Left kidney (tissue), 2 donors: ENCODE measurements around the gene PADI2. TPM values are rescaled to one million over a fixed set of nuclear protein-coding genes. Genes with fewer than 3 reads are reported as not detected.

Experiments used
- DNase-seq: peaks from one replicate; pipeline ENCODE4 v3.0.0-alpha.2; 2013
- polyA plus RNA-seq: library from polyadenylated mRNA; unstranded; fragments of 120-200 nt; gene quantifications from one replicate; pipeline ENCODE4 v1.2.1, GENCODE V29; 2013; ENCODE audit not compliant: insufficient read length

PADI2 gene
- polyA plus RNA-seq, 1 donor, result 2.7 TPM

DNA sequence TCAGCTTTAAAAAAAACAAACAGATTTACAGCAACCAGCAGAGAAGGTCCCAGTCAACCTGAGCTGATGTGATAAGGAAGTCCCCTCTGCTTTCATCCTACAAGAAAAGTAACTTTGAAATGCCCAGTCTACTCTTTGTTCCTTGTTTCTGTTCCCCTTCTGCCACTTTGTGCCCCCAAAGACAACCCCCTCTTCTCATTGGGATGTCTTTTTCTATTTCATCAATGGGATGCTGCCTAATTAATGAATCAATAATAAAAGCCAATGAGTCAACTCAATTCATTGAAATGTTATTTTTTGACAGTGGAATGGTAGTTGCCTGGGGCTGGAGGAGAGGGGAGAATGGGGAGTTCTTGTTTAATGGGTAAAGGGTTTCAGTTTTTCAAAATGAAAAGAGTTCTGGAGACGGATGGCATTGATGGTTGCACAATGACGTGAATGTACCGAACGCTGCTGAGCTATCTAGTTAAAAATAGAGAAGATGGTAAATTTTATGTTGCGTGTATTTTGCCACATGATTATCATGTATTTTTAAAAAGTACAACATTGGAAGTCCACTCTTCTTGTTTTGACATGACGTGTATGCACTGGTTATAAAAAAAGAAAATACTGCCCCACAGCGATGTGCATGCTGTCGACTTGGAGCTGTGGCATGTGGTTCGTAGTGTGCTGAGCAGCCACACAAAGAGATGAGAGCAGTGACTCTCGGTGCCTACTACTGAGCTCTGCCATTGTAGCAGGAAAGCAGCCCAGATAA lies 22.4 kb upstream of the PADI2 start:
- DNase-seq, result no peak

DNA sequence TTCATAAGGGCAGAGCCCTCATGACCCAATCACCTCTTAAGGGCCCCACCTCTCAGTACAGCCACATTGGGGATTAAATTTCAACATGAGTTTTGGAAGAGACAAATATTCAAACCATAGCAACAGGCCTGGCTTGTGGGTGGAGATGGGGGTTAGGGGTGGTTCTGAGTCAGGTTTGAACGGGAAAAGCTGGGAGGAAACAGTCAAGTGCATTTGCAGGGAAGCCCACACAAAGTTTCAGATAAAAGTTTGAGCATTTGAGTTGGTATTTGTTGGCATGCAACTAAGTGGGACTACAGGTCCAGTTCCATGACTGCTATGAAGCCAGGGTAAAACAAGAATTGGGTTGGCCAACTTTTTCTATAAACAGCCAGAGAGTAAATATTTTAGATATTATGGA lies 21.0 kb upstream of the PADI2 start:
- no peak for DNase-seq

DNA sequence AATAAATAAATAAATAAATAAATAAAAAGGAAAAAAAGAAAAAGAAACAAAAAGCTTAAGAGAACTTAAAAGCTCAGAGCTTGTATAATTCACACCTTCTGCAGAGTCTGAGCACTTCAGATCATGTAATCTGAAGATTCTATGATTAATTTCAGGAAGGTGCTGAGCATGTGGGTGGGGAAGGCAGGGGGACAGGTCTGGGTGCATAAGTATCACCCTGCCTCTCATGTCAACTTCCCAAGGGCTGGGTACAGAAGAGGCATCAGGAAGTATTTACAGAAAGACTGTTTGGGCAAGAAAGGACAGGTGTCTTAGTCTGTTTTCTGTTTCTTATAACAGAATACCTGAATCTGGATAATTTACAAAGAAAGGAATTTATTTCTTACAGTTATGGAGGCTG lies 20.4 kb upstream of the PADI2 start:
- DNase-seq, result no peak

DNA sequence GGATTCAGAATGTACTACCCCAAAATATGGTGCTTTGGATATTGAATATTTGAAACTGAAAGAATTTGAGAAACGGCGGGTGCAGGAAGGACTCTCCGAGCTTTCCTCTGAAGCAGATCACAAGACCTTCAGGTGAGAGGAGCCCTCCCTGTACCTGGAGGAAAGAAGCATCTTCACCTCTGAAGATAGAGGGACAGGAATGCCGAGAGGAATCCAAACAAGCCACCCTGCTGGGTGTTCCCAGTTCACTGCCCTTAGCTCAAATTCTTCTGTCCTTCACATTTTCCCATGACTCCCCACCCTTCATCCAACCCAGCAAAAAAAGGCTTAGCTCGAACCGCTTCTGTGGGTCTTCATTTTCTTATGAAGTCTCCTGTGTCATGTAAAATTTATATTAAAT lies 18.2 kb upstream of the PADI2 start:
- no peak for DNase-seq

DNA sequence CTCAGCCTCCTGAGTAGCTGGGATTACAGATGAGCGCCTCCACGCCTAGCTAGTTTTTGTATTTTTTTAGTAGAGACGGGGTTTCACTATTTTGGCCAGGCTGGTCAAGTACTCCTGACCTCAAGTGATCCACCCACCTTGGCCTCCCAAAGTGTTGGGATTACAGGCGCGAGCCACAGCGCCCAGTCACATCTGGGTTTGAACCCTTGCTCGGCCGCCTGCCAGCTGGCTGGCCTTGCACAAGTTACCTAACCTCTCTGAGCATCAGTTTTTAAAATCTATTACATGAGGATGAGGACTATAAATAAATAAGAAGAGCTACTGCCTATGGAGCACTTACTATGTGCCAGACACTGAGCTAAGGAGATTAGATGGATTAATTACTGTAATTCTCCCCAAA lies 17.7 kb upstream of the PADI2 start:
- no peak for DNase-seq

DNA sequence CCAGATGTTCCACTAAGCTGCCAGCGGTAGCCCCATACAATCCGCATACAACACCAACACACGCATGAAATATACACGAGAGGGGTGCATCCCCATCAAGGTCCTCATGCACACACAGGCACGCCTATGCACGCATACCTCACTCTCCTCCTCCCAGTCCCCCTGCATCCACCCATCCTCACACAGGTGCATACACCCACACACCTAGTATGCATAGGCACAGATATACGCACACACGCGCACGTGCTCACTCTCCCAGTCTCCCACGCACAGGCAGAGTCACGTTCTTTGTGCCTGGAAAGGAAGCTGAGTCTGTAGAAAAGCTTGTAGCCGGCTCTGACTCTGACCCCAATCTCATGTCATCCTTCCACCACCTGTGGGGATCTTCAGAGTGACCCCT lies 16.9 kb upstream of the PADI2 start:
- no peak for DNase-seq

DNA sequence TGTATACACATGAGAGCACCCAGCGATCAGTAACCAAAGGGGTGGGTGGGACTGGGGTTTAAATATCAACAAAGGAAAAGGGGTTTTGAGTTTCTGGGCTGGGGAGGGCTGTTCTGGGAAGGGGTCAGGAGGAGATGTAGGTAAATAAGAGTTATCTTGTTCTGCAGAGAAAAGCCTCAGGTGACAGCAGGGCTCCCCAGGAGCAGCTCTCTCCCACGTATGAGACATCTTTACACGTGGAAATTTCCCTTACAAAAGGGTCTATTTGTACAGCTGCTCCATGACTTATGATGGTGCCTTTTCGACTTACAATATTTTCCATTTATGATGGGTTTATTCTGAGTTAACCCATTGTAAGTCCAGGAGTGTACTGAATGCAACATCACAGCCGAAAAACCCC lies 16.3 kb upstream of the PADI2 start:
- DNase-seq, result no peak

DNA sequence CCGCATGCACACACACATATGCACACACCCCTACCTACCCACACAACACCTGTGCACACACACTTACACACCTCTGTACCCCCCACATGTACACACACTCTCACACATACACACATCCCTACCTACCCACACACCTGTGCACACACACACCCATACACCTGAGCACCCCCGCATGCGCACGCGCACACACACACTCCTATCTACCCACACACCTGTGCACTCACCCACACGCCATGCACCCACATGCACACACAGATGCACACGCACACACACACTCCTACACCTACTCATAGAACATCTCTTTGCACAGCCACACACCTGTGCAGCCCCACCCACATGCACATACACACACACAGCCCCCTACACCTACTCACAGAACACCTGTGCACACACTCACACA lies 15.5 kb upstream of the PADI2 start:
- DNase-seq, result no peak

DNA sequence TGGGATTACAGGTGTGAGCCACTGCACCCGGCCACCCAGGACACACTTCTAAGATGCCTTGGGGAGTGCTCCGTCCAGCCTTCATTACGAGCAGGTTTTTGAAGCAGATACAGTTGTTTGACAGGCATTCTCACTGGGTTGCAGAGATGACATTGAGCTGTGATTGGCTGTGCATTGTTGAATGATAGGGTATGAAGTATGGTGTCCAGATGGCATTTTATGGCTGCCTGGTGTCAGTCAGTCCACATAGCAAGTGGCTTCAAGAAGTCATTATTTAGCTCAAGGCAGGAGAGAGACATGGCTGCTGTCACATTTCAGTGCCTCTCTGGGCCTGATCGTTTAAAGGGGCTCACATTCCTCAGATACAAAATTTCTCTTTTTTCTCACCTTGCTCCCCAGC lies 14.8 kb upstream of the PADI2 start:
- no peak for DNase-seq

DNA sequence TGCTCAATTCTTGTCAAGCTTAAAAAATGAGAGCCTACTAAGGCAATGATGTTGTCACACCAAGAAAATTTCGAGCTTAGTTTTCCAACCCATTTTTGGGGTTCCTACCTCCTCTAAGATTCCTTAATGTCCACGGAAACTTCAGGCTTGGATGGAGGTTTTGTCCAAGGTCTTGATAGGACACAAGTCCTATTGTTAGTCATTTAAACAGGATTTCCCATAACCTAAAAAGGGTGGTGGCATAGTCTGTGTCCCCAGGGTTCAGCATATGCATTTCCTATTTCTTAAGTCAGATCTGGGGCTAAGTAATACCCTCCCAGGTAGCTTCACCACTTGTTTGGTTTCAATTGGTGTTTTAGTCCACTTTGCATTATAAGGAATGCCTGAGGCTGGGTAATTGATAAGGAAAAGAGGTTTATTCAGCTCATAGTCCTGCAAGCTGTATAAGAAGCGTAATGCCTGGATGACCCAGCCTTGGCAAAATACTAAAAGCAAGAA lies 10.9 kb upstream of the PADI2 start:
- no peak for DNase-seq

DNA sequence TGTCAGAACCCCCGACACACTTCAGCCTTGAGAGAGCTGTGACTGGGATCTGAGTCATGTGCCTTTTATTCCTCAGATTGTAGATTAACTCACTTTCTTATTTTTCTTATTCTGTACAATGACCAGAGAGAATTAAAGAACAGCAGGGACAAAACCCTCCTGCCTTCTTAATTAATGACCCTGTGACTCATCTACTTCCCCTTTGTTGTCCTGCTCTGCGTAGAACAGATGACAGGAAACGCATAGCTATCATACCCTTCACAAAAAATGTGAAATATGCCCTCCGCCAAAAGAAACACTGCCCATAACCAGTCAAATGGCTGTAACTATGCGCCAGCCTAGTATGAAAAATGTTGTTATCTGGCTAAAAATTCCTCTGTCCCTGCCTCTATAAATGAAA lies 9.1 kb upstream of the PADI2 start:
- no peak for DNase-seq

DNA sequence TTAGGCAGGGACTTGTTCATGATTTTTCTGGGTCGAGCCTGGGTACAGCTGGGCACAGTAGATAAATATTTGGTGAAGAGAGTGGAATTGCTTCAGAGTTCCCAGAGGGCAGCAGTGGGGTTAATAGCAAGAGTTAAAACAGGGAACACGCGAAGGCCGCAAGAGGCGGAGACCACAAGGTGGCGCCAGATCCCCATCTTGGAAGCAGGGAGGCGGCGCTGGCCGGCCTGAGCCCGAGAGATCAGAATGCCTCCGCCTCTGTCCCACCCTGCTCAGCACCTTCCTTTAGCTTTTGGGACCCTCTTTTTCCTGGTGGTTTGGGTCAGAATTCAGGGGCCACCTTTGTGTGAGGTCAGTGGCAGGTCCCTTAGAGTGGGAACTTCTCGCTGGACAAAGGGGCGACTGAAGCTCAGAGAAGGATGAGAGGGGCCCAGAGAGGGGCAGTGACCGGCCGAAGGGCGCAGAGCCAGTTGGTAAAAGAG lies 6.5 kb upstream of the PADI2 start:
- DNase-seq, result peak; percentile 84

DNA sequence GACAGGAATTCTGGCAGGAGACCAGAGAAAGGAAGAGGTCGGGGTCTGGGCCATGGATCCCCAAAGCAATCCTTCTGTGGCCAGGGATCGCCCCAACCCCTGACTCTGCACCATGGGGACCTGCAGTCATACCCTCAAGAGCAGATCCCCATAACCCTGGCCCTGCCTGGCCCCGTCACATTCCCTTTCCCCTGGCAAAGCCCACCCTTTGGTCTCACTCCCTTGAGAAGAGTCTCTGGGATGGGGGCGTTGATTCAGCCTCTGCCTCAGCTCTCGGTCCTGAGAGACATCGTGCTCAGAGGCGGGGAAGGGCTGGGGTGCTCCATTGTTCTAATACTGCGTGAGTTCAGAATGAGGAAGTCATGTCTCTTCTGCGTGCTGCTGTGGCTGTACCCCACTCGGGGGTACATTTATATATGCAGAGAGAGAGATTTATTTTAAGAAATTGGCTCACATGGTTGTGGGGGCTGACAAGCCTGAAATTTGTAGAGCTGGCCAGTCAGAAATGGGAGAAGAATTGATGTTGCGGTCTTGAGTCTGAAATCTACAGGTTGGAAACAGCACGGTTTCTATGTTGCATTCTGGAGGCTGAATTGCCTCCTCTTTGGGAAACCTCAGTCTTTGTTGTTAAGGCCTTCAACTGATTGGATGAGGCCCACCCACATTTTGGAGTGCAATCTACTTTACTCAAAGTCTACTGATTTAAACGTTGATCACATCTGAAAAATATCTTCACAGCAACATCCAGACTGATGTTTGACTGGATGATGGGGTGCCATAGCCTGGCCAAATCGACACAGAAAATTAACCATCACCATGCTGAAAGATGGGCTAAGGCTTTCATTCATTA lies 4.2 kb upstream of the PADI2 start:
- no peak for DNase-seq

DNA sequence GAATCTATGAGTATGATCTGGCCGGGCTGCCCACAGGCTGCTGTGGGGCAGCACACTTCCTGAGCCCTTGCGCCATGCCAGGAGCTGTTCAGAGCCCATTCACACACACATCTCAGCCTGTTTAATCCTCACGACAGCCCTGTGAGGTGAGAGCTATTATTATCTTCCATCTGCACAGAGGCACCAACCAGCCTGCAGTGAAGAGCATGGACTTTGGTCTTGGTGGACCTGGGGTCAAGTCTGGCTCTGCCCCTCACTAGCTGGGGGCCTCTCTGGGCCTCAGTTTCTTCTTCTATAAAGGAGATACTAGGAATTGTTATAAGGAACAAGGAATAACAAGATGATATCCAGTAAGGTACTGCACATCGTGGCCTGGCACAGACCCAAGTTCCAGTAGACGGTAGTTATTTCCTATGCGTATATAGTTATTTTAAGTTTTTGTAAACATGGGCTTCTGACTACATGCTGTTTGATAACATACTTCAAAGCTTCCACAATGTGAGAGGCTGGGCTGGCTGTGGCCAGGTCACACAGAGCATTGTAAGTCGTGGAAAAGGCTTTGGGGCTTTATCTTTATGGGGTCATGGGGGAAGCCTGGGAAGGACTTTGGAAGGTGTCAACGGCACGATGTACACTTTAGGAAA lies 3.4 kb upstream of the PADI2 start:
- DNase-seq, result no peak

DNA sequence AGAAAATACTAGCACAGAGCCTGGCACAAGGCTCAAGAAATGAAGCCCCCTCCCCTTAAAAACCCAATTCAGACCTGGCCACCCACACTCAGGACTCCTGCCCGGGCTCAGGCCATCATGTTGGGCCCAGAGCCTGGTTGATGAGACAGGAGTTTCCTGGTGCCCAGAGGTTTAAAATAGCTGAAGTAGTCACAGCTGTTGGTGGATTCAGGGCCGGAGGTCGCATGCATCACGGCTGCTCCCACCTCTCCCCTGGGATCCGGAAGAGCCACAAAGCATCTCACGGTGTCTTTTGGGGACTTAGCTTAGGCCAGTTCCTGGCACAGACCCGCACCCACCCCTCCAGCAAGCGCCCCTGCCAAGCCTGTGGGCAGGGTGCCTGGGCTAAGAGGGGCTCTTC lies 2.6 kb upstream of the PADI2 start:
- no peak for DNase-seq

DNA sequence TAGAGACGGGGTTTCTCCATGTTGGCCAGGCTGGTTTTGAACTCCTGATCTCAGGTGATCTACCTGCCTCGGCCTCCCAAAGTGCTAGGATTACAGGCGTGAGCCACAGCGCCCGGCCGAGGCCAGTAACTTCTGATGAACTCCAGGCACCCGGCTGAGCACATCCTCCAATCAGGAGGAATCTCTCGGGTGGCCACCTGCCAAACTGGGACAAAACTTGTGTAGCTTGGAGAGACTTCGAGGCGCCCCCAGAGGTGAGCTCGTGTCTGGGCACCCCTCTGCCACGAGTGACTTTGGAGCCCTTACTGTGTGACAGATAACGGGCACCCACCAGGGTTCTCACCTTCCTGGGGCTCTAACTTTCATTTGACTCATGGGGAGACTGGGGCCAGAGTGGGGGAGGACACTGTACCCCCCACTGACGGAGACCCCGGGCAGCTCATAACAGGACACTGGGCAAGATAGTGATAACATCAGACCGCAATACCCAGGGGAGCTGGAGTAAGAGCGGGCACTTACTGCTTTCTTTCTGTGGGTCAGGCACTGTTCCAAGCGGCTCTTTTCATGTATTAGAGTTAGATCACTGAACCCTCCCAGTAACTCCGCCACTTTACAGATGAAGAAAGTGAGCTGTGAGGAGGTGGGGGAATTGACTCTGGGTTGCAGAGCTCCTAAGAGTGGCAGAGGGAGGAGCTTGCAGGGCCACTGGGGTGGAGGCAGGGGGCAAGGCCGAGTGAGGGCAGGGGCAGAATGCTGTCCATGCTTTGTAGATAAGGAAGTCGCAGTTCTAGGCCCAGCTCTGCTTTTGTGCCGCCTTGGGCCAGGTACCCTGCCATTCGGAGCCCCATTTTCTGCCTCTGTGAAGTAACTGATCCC lies 1.9 kb upstream of the PADI2 start:
- no peak for DNase-seq

DNA sequence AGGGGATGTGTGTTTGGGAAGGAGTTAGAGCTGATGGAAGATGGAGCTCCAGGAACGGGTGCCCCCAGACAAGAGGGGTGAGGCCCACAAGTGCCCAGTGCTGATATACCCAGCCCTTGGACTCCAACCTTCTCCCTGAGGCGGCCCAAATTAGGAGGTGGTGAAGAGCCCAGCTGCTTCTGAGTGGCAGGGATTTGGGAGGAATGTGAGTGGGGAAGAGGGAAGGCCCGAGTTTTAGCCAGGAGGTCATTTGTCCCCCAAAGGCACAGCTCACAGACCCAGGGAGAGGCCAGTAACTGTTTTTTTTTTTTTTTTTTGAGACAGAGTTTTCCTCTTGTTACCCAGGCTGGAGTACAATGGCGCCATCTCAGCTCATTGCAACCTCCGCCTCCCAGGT lies 1.2 kb upstream of the PADI2 start:
- no peak for DNase-seq

DNA sequence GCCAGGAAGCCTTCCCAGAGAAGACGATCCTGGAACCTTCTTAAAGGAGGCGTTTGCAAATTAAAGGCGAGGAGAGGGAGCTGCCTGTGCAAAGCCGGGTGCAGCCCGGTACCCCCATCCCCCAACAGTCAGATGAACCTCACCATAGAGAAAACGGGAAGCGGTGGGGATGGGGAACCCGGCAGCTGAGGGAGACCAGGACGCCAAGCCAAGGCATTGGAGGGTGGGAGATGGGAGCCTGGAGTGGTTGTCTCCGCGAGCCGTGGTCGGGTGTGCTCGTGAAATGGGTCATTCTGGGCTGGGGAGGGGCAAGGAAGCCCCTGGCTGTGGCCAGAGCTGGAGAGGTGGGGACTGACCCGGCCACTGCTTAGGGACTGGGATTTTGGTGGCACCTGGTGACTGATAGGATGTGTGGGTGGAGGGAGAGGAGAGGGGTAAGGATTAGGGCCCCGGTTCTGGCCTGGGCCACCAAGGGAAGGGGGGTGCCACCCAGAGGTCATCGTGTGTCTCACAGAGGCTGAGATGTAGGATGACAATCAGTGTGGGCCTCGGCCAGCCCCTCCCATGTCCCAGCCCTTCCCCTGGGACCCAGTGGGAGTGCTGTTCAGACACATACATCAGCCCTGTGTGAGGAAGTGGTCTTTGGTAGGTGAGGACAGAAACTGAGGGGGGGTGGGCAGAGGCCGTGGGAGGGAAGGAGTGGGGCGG lies 676 bp upstream of the PADI2 start:
- no peak for DNase-seq

DNA sequence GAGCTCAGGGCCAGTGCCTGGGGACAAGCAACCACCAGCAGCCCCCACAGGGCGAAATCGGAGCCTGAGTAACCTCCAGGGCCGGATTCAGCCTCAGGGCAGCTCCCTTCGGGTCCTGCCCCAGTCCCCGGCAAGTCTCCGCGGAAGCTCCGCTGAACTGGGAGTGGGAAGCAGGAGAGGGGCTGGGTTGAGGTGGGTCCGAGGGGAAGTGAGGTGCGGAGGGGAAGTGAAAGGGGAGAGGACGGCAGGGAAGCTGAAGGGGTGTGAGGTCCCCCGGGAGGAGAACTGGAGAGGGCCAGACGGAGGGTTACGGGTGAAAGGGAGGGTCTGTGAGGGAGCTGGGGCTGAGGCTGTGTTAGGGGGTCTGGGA lies 560 bp downstream of the PADI2 start:
- DNase-seq, result no peak

DNA sequence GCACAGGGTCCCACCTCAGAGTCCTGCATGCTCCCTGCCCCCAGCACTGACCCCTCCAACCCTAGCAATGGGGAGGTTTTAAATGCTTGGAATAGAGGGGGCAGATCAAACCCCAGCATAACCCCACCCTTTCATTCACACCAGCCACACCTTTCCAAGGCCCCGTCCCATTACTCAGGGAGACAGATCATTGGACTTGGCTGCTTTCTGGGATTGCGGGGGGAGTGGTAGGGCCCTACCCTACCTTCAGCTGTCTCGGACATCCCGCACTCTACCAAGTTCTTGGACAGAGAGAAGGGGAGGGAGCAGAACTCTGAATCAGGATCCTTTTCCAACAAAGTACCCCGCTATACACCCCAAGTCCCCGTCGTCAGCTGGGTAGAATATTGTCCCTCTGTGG lies 983 bp downstream of the PADI2 start:
- no peak for DNase-seq
